ENCODE results near the gene GCG.

GRCh38 chr2:162166745-162167144 is 14.7 kb upstream of the GCG start:
- no peak for TF ChIP-seq CTCF (IDR thresholded peaks at IDR 0.05; ENCODE audit: insufficient read depth, low read length, poor library complexity, severe bottlenecking)
- no peak for TF ChIP-seq EZH2phosphoT487 (conservative IDR thresholded peaks at IDR 0.05; ENCODE audit: low read length)

Data from SU-DHL-6 (cell line).